GM23338 (cell line): ENCODE results near the gene NYAP2. TPM values are rescaled to one million over a fixed set of nuclear protein-coding genes. Genes with fewer than 3 reads are reported as not detected.
A peak's percentile ranks its signal among the peaks of the same experiment; 100 is the strongest.

ENCODE experiments used
- ATAC-seq: fragments of 200-7000 bp; cut with Tn5 transposase; 3 replicates; pipeline ENCODE4 v1.9.1; 2020
- DNase-seq: peaks from one replicate; pipeline ENCODE4 v3.0.0-alpha.2; 2015; ENCODE audit warnings: low spot score
- H2AFZ ChIP-seq: fragments of 200-600 bp; sonication (generic); 2 replicates; pipeline ENCODE4 v1.8.0; 2016; ENCODE audit warnings: antibody characterized with exemption, mild to moderate bottlenecking, moderate library complexity
- H3F3A ChIP-seq: fragments of 200-600 bp; sonication (generic); replicated peaks from 2 replicates; pipeline ENCODE4 v1.8.0; 2017; ENCODE audit warnings: antibody characterized with exemption, mixed run types, low read depth
- H3K27ac ChIP-seq: fragments of 200-600 bp; sonication (generic); 2 replicates; pipeline ENCODE4 v1.6.1; 2016; ENCODE audit warnings: low read depth
- H3K27me3 ChIP-seq: fragments of 200-600 bp; sonication (generic); 2 replicates; pipeline ENCODE4 v1.8.0; 2016; ENCODE audit warnings: mild to moderate bottlenecking, mixed run types, moderate library complexity; ENCODE audit not compliant: insufficient read depth
- H3K36me3 ChIP-seq: fragments of 200-600 bp; sonication (generic); 2 replicates; pipeline ENCODE4 v1.8.0; 2016; ENCODE audit warnings: mild to moderate bottlenecking; ENCODE audit not compliant: insufficient read depth
- H3K4me1 ChIP-seq: fragments of 200-600 bp; sonication (generic); 2 replicates; pipeline ENCODE4 v1.8.0; 2016; ENCODE audit warnings: mild to moderate bottlenecking, moderate library complexity; ENCODE audit not compliant: insufficient read depth
- H3K4me2 ChIP-seq: fragments of 200-600 bp; sonication (generic); 2 replicates; pipeline ENCODE4 v1.7.1; 2017; ENCODE audit warnings: mixed run types
- H3K4me3 ChIP-seq: fragments of 200-600 bp; sonication (generic); 2 replicates; pipeline ENCODE4 v1.6.1; 2016; ENCODE audit warnings: mixed run types
- H3K79me2 ChIP-seq: fragments of 200-600 bp; sonication (generic); replicated peaks from 2 replicates; pipeline ENCODE4 v1.8.0; 2017; ENCODE audit warnings: mild to moderate bottlenecking; ENCODE audit not compliant: insufficient read depth
- H3K9me2 ChIP-seq: fragments of 200-600 bp; sonication (generic); 2 replicates; pipeline ENCODE4 v1.8.0; 2017; ENCODE audit not compliant: insufficient read depth
- H4K20me1 ChIP-seq: fragments of 200-600 bp; sonication (generic); replicated peaks from 2 replicates; pipeline ENCODE4 v1.8.0; 2017; ENCODE audit warnings: mild to moderate bottlenecking; ENCODE audit not compliant: insufficient read depth
- H3K27ac Mint-ChIP-seq: 2 replicates; pipeline ENCODE4 v1.8.0; 2020; ENCODE audit warnings: inconsistent platforms, mild to moderate bottlenecking, moderate library complexity, mixed read lengths
- H3K27me3 Mint-ChIP-seq: 3 replicates; pipeline ENCODE4 v1.8.0; 2022; ENCODE audit warnings: low read depth, mild to moderate bottlenecking, moderate library complexity, mixed read lengths, inconsistent platforms; ENCODE audit not compliant: insufficient read depth, poor library complexity
- H3K36me3 Mint-ChIP-seq: 3 replicates; pipeline ENCODE4 v1.8.0; 2021; ENCODE audit warnings: low read depth, mild to moderate bottlenecking, inconsistent platforms, moderate library complexity, mixed read lengths
- H3K4me1 Mint-ChIP-seq: 3 replicates; pipeline ENCODE4 v1.8.0; 2020; ENCODE audit warnings: mild to moderate bottlenecking, inconsistent platforms, mixed read lengths
- H3K4me3 Mint-ChIP-seq: 3 replicates; pipeline ENCODE4 v1.8.0; 2021; ENCODE audit warnings: moderate library complexity, mild to moderate bottlenecking, inconsistent platforms, mixed read lengths
- H3K9me3 Mint-ChIP-seq: 3 replicates; pipeline ENCODE4 v1.8.0; 2020; ENCODE audit warnings: moderate library complexity, mild to moderate bottlenecking, inconsistent platforms, mixed read lengths
- CTCF ChIP-seq, 2 experiments: fragments of 200-600 bp in 1 of 2; sonication (generic) in 1 of 2; conservative IDR thresholded peaks; 2 replicates each; pipeline versions ENCODE4 v1.5.1 to v1.6.1; 2016 to 2017; ENCODE audit warnings: antibody characterized with exemption in 2 of 2, low read depth in 2 of 2, mild to moderate bottlenecking in 2 of 2, moderate library complexity in 1 of 2
- EZH2phosphoT487 ChIP-seq: fragments of 200-600 bp; sonication (generic); IDR thresholded peaks from one replicate; pipeline ENCODE4 v1.8.1; 2018; ENCODE audit warnings: antibody characterized with exemption; ENCODE audit not compliant: unreplicated experiment
- NANOG ChIP-seq: IDR thresholded peaks from 2 replicates; pipeline ENCODE4 v1.6.1; 2016; ENCODE audit warnings: antibody characterized with exemption, borderline replicate concordance
- POLR2AphosphoS5 ChIP-seq: IDR thresholded peaks from 2 replicates; pipeline ENCODE4 v1.6.1; 2016; ENCODE audit warnings: antibody characterized with exemption, low read depth
- STAT1 ChIP-seq: IDR thresholded peaks from one replicate; pipeline ENCODE4 v1.6.1; 2016; ENCODE audit warnings: antibody characterized with exemption; ENCODE audit not compliant: unreplicated experiment
- ZNF331 ChIP-seq: fragments of 250-450 bp; sonication (Bioruptor Pico); IDR thresholded peaks from 2 replicates; pipeline ENCODE4 v1.5.0; 2020; ENCODE audit warnings: low read depth, mild to moderate bottlenecking, moderate library complexity
- ZNF462 ChIP-seq: fragments of 250-450 bp; sonication (Bioruptor Pico); IDR thresholded peaks from 2 replicates; pipeline ENCODE4 v1.5.0; 2020; ENCODE audit warnings: mild to moderate bottlenecking, moderate library complexity
- polyA plus RNA-seq: library from polyadenylated mRNA; unstranded; fragments of >200 nt; fragmentation: Nextera tagmentation; extraction: Ambion mirVana; gene quantifications from 2 replicates; pipeline ENCODE4 v1.2.1, GENCODE V29; 2016
- total RNA-seq: library from RNA; depleted of rRNA; stranded (reverse); fragments of >200 nt; shearing (Covaris generic); gene quantifications from 2 replicates; pipeline ENCODE4 v1.2.3, GENCODE V29; 2014

The NYAP2 gene
- total and polyA plus RNA-seq, 2 experiments from 2014 or later, result not detected

- no peak overlapping the region for H3K4me3 Mint-ChIP-seq
- no peaks in the 10 kb centered on the region for H3K9me2 ChIP-seq
- no peaks in the 10 kb centered on the region for H3K36me3 ChIP-seq
- peaks cover 2% of the 10 kb centered on the region for H3K27me3 Mint-ChIP-seq
- H2AFZ ChIP-seq, result no peak overlapping the region
- no peaks in the 10 kb centered on the region for H3K36me3 Mint-ChIP-seq
- no peaks in the 10 kb centered on the region for H4K20me1 ChIP-seq
- H3K27me3 ChIP-seq, result no peaks in the 10 kb centered on the region
- no peak overlapping the region for H3K27ac ChIP-seq
- no peaks in the 10 kb centered on the region for H3K79me2 ChIP-seq
- no peaks in the 10 kb centered on the region for H3K9me3 Mint-ChIP-seq
- H3F3A ChIP-seq, result no peaks in the 10 kb centered on the region
- DNase-seq (peak; percentile 11), ATAC-seq (no peak)
- H3K4me3 ChIP-seq, result no peak overlapping the region
- no peak overlapping the region for H3K27ac Mint-ChIP-seq
- H3K4me1 ChIP-seq, result no peaks in the 10 kb centered on the region
- no peaks in the 10 kb centered on the region for H3K4me1 Mint-ChIP-seq
- no peak overlapping the region for H3K4me2 ChIP-seq
- TF ChIP-seq STAT1, result no peak
- peak; percentile 35 to 45; a peak in 3 of 4 replicates for TF ChIP-seq CTCF (conservative IDR thresholded peaks at IDR 0.05; ENCODE audit: low read depth in 2 of 2)
- no peak for TF ChIP-seq NANOG
These were observed 157.0 kb downstream of the NYAP2 start for GRCh38 chr2:225556461-225556860.

GRCh38 chr2:225558399-225559071 lies 159.0 kb downstream of the NYAP2 start:
- Mint-ChIP-seq H3K4me1 (no peaks in the 10 kb centered on the region), H3K9me3 (no peaks in the 10 kb centered on the region), H3K27ac (no peak overlapping the region), H3K4me3 (no peak overlapping the region), H3K36me3 (no peaks in the 10 kb centered on the region), H3K27me3 (no peaks in the 10 kb centered on the region)
- Histone ChIP-seq H3K4me2 (no peak overlapping the region), H3K4me1 (no peaks in the 10 kb centered on the region), H3K9me2 (no peaks in the 10 kb centered on the region), H4K20me1 (no peaks in the 10 kb centered on the region), H3K27ac (no peak overlapping the region), H3K4me3 (no peak overlapping the region), H3K36me3 (no peaks in the 10 kb centered on the region), H2AFZ (peak overlapping the region; percentile 59; the same call in 1 of the 2 replicates), H3K27me3 (no peaks in the 10 kb centered on the region), H3F3A (no peaks in the 10 kb centered on the region), H3K79me2 (no peaks in the 10 kb centered on the region)
- no peak for DNase-seq
- TF ChIP-seq POLR2AphosphoS5, result no peak
- TF ChIP-seq EZH2phosphoT487, result no peak
- no peak for TF ChIP-seq CTCF (conservative IDR thresholded peaks at IDR 0.05; ENCODE audit: low read depth in 2 of 2)
- TF ChIP-seq ZNF331 (CRISPR knock-in tag), result no peak
- TF ChIP-seq ZNF462 (CRISPR knock-in tag), result no peak
- ATAC-seq, result no peak
